ENCODE measurements around the gene KRT14.
"Not testable (repeated sequence)": the region's sequence is repeated elsewhere in the genome, so short reads cannot be mapped to it uniquely, and the experiment has no call there.

KRT14 gene

DNA sequence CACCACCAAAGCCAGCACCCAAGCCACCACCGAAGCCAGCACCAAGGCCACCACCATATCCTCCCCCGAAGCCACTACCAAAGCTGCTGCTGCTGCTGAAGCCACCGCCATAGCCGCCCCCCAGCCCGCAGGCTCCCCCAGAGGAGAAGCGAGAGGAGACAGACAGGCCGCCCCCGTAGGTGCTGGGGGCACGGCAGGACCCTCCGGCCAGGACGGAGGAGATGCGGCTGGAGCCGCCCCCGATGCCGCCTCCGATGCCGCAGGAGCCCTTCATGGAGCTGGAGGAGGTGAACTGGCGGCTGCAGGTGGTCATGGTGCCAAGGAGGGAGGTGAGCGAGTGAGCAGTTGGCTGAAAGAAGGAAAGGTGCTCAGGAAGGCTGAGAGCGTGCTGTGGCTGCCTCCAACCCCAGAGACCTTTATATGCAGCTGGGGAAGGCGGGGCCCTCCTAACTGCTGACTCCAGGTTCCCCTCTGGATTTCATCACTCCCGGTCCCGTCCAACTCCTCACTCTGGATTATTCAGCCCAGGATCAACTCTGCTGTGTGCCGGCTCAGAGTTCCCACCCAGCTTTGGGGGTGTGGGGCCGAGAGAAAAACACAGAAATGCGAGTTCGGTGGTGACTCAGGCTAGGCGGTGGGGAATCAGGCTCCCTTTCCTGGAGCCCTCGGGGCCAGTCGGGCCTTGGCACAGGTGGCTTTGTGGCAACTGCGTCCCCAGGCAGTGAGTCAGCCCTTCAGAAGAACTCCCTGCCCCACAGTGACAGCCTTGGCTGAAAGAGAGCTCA is 25.9 kb upstream of the KRT14 start, which contains the start of gene KRT16:
Gene KRT16 (minus strand): TSS at position 392 of the 785 bp plus-strand sequence. CDS start 79 bp downstream, at position 313.
- H3K4me3 ChIP-seq (ENCODE audit: low read depth, low read length); DNase-seq (ENCODE audit: low read depth): not testable (repeated sequence)

DNA sequence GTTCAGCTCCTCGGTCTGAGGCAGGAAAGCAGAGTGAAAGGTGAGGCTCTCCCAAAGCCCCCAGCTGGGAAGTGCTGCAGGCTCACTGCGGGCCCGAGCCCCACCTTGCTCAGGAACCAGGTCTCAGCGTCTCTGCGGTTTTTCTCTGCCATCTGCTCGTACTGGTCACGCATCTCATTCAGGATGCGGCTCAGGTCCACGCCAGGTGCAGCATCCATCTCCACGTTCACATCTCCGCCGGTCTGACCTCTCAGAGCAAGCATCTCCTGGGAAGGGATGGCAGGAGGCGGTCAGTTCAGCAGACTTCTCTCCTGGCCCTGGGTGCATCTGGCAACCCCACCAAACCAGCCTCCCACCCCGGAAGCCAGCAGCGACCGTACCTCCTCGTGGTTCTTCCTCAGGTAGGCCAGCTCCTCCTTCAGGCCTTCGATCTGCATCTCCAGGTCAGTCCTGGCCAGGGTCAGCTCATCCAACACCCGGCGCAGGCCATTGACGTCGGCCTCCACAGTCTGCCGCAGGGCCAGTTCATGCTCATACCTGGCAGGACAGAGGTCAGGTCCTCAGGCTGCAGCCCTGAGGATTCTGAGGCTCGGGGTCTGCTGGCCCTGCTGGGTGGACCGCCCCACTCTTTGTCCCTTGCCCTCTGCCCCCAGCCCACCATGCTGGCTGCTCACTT is 24.4 kb upstream of the KRT14 start:
- DNase-seq (ENCODE audit: low read depth), result no peak
- no peak overlapping the region for H3K4me3 ChIP-seq (ENCODE audit: low read depth, low read length)

DNA sequence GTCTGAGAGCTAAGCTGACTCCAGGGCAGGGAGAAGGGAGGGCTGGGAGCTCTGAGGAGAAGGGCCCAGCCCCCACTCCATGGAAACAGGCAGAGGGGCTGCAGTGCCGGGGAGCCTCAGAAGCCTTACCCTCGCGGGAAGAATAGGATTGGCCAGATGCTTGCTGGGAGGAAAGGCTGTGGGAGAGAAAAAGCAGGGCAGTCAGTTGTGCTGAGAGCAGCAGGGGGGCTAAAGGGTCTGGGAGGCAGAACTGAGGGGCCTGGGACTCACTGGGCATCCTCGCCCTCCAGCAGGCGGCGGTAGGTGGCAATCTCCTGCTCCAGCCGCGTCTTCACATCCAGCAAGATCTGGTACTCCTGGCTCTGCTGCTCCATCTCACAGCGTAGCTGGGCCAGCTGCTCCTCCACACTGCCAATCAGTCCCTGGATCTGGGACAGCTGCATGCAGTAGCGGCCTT is 23.4 kb upstream of the KRT14 start:
- not testable (repeated sequence) for H3K4me3 ChIP-seq (ENCODE audit: low read depth, low read length); DNase-seq (ENCODE audit: low read depth)

DNA sequence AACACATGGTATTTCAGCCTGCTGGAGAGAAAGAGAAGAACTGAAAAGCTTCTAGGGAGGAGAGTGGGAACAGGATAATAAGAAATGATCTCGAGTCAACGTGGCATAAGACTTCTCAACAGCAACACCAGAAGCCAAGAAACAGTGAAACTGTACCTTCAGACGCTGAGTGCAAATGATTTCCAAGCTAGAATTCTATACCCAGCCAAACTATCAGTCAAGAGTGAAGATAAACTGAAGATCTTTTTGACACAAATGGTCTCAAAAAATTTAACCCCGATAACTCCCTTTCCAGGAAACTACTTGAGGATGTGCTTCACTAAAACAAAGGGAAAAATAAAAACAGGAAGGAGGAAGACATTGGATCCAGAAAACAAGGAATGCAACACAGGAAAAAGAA is 20.2 kb upstream of the KRT14 start:
- H3K4me3 ChIP-seq (ENCODE audit: low read depth, low read length), result not testable (repeated sequence)

DNA sequence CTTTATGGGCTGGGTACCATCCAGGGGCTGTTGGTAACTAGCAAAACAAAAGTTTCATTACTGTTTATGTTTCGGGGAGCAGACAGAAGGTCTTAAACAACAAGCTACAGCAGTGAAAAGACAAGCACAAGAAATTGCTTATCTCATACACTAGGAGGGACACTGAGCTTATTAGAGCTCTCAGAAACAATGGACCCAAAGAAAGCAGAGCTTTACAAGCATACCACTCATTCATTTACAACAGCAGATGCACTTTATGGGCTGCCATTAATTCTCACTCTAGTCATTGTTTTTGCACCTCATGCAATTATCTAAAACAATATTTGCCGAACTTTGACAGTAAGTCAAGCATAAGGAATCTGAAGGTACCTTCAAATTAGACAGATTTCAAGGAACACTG is 15.8 kb upstream of the KRT14 start:
- no peak overlapping the region for H3K4me3 ChIP-seq (ENCODE audit: low read depth, low read length)
- DNase-seq (ENCODE audit: low read depth), result no peak

More for the DNA sequence above, 20.2 kb upstream of the KRT14 start:
- not testable (repeated sequence) for DNase-seq (ENCODE audit: low read depth)

DNA sequence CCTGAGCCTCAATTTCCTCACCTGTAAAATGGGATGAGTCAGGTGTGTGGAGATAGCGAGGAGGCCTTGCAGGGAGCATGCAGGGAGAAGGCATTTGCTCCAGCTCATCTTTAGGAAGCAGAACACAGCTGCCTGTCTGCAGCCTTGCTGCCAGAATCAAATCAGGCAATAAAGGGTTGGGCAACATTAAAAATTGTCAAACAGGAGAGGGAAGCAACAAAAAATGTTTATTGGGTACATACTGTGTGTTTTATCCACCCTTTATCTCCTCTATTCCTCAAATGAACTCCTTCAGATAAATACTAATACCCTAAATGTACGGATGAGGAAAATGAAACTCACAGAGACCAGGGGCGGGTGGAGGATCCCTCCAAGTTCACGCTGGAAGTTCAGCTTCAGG is 13.6 kb upstream of the KRT14 start:
- no peak for DNase-seq (ENCODE audit: low read depth)
- no peak overlapping the region for H3K4me3 ChIP-seq (ENCODE audit: low read depth, low read length)

DNA sequence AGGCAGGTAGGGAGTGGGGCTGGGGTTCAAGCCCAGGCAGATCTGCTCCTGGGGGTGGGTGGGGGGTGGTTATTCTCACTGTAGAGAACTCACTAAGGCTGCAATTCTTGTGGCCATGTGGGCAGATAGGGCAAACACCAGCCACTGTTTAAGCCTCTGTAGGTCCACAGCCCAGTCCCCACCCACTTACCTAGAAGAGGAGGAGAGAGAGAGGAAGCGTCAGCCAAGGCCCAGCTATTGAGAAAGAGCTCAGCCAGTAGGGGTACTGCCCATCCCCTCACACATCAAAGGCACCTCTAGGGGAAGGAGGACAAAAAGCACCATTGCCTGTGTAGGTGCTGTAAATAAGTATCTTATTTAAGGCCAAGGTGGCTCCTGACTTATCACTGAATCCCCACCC is 13.0 kb upstream of the KRT14 start:
- no peak overlapping the region for H3K4me3 ChIP-seq (ENCODE audit: low read depth, low read length)
- DNase-seq (ENCODE audit: low read depth), result no peak

DNA sequence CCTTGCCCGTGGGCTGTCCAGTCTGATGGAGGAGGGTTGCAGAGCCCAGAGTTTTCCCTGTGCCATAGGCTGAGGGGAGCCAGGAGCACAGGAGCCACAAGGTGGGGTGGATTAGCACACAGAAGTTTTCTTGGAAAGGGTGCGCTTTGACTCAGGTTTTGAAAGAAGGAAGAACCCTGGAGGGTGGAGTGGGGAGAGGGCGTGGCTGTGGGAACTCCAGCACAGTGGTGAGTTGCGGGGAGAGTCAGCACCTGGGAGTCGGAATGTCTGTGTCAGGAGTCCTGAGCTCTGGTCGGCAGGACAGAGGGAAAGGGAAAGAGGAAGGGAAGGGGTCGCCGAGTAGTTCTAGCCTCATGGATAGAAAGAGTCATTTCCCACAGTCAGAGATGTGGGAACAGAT is 8.9 kb upstream of the KRT14 start:
- no peak overlapping the region for H3K4me3 ChIP-seq (ENCODE audit: low read depth, low read length)
- DNase-seq (ENCODE audit: low read depth), result no peak

DNA sequence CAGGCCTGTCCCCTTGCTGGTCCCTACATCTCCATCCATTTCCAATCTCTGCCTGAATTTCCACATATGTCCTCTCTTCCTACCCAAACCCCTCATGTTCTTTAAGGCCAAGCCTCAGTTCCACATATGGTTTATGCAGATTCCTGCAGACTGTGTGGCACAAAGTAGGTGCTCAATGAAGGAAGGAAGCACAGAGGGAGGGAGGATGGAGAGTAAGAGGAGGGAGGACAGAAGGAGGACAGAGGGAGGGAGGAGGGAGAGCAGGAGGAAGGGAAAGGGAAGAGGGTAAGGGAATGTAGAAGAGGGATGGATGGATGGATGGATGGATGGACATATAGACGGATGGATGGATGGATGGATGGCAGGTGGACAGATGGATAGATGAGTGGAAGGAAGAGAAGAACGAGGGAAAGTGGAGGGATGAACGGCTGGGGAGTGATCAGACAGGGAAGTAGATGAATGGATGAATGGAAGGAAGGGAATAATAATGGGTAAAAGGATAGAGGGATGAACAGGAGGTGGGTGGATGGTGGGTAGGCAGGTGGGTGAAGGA is 7.7 kb upstream of the KRT14 start:
- DNase-seq (ENCODE audit: low read depth), result no peak

DNA sequence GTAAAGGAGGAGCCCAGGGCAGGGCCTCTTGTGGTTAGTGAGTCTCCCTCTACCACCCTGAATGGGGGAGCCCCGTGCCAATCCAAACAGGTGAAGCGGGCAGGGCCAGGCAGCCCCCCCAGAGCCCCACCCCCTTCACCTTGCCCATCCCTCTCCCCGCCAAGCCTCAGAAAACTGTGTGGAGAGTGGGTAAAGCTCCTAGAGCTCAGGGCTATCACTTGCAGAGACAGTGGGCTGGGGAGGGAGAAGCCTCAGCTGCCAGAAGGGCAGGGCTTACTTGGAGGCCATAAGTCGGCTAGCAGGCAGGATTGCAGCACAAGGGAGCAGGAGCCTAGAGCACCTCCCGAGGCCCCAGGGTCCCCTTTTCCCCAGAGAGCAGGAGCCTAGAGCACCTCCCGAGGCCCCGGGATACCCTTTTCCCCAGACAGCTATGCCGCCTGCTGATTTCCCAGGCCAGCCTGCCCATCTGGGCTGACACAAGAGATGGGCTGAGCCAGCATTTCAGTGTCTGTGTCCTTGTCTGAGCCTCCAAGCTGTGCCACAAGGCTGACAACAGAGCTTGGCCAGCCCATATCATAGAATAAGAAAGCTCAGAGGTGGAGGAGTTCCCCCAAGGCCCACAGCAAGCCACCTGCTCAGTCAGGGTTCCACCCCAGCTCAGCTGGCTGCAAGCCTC is 6.7 kb upstream of the KRT14 start:
- no peak for DNase-seq (ENCODE audit: low read depth)
- no peak overlapping the region for H3K4me3 ChIP-seq (ENCODE audit: low read depth, low read length)

More for the DNA sequence above, 7.7 kb upstream of the KRT14 start:
- no peak overlapping the region for H3K4me3 ChIP-seq (ENCODE audit: low read depth, low read length)

DNA sequence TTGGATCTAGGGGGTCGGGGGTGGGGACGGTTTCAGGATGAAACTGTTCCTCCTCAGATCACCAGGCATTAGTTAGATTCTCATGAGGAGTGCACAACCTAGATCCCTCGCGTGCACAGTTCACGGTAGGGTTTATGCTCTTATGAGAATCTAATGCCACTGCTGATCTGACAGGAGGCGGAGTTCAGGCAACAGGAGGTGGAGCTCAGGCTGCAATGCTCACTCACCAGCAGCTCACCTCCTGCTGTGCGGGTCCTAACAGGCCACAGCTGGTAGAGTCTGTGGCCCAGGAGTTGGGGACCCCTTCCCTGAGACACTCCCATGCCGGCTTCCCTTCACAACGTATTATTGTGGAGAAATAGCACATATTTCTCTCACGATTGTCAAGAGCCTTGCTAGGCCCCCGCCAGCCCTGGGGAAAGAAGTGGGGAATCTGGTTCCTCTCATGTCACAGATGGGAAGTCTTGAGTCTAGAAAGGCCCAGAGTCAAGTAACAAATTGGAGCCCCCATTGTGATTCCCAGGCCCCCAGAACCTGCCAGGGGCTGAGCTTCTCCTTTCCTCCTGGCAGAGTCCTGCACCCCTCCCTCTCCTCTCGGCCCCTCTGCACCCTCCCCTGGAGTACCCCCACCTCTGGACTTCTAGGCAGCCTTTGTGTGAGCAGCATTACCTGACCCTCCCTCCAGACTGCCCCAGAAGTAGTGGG is 6.1 kb upstream of the KRT14 start:
- no peak for DNase-seq (ENCODE audit: low read depth)

DNA sequence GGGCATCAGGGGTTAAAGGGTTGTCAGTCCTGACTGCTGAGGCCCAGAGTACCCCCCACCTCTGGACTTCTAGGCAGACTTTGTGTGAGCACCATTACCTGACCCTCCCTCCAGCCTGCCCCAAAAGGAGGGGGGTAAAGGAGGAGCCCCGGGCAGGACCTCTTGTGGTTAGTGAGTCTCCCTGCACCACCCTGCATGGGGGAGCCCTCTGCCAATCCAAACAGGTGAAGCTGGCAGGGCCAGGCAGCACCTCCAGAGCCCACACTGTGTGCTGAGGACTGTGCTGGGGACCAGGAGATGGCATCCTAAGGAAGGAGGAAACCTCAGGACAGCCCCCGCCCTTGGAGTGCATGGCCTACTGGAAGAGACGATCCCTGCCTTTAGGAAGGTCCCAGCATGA is 2.6 kb upstream of the KRT14 start:
- no peak overlapping the region for H3K4me3 ChIP-seq (ENCODE audit: low read depth, low read length)
- DNase-seq (ENCODE audit: low read depth), result no peak

More for the DNA sequence above, 6.1 kb upstream of the KRT14 start:
- H3K4me3 ChIP-seq (ENCODE audit: low read depth, low read length), result no peak overlapping the region

DNA sequence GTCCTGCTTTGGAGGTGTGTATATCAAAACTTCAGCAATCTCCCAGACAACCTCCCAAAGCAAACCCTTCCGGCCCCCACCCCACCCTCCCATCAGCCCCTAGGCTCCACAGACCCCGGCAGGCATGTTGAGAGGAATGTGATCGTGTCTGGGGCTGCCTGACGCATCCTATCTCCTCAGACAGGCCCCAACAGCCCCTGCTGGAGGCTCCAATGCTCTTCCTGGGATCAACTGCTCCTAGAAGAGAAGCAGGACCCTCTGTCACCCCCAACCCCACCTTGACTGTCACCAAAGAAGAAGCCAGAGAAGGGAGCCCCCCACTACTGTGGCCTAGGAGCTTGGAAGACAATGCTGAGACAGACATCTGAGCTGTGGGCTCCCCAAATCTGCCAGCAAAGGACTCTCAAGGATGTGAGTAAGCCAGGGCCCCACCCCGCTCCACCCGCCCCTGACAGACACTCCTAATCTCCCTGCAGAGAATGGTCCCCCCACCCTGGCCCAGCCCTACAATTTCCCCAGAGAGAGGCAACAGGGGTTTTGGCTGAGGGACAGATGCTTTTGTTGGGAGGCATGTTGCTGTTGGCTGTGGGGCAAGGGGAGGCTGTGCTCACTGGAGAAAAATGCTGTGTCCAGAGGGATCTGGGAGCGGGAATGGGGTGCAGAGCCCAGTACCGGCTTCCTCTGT is 1.6 kb upstream of the KRT14 start:
- DNase-seq (ENCODE audit: low read depth), result no peak

DNA sequence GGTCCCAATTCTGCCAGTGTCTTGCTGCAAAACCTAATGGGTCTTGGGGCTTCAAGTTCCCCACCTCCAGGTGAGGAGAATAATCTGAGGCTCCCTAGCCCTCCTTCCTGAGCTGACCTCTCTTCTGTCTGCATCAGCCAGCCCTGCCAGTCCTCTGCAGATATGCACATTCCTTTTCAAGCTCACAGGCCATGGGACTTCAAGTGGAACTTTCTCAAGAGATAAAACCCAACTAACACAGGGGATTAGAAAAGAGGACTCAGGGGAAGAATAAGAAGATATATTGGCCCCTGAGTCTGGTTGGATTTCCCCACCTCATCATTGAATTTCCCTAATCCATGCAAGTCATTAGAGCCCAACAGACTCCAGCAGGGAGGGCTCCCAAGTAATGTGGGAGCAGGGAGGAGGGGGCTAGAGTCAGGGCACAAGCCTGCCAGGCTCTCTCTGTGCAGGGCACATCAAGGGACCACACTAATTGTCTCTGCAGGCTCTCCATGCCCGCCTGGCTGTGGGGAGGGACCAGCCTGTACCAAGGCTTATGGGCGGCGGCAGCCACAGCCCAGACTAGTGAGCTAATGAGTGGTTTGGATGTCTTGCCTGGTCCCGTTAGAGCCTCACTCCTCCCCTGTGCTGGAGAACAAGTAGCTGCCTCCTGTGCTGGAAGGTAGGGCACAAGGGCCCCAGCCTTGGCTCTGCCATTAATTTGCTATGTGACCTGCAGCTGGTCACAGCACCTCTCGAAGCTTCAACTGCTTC is 1.2 kb downstream of the KRT14 start:
- H3K4me3 ChIP-seq (ENCODE audit: low read depth, low read length), result no peak overlapping the region
- DNase-seq (ENCODE audit: low read depth), result no peak

More for the DNA sequence above, 1.6 kb upstream of the KRT14 start:
- H3K4me3 ChIP-seq (ENCODE audit: low read depth, low read length), result no peak overlapping the region

DNA sequence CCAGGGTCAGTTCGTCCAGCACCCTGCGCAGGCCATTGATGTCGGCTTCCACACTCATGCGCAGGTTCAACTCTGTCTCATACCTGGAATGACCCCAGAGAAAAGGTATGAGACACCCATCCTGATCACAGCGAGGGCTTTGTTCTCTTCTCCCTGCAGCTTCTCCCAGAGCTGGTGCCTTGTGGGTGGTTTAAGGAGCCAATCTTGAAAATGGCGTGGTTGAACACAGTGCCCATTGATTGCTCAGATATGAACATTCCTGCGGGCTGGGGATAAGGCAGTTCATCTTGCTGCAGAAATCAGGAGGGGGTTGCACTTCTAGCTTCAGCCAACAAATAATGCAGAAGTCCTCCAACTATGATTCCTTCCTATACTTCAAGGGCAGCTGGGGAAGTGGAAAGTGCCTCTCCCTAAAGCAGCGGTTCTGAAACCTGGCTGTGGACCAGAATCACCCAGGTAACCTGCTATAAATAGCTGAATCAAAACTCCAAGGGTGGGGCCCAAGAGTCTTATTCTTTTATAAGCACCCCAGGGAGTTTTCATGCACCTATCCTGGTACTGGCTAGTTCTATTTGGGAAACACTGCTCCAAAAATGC is 2.3 kb downstream of the KRT14 start:
- H3K4me3 ChIP-seq (ENCODE audit: low read depth, low read length); DNase-seq (ENCODE audit: low read depth): not testable (repeated sequence)

DNA sequence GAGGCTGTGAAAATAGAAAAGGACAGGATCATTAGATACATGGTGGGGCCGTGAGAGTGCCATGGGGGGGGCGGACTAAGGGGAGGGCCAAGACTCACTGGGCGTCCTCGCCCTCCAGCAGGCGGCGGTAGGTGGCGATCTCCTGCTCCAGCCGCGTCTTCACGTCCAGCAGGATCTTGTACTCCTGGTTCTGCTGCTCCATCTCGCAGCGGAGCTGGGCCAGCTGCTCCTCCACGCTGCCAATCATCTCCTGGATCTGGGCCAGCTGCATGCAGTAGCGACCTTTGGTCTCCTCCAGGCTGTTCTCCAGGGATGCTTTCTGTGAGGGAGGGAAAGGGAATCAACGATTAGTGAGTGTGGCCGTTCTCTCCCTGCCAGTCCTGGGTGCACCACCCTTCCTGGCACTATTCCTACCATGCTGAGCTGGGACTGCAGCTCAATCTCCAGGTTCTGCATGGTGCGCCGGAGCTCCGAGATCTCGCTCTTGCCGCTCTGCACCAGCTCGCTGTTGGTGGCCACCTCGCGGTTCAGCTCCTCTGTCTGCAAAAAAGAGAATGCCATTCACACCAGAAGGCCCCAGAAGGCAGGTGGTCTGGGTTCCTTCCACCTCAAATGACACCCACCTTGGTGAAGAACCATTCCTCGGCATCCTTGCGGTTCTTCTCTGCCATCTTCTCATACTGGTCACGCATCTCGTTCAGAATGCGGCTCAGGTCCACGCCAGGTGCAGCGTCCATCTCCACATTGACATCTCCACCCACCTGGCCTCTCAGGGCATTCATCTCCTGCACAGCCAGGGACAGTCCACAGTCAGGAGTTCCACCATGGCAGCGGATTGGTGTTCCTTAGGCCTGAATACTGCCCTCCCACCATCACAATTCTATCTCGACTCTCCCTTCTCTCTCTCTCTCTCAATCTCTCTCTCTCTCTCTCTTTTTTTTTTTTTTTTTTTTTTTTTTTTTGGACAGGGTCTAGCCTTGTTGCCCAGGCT is 3.3 kb downstream of the KRT14 start:
- no peak for DNase-seq (ENCODE audit: low read depth)
- H3K4me3 ChIP-seq (ENCODE audit: low read depth, low read length), result no peak overlapping the region

Data from skeletal muscle cell (primary cell).